Astrocyte of the spinal cord (primary cell): Measurements from ENCODE around the gene DGUOK.
"Not testable (repeated sequence)": the region's sequence is repeated elsewhere in the genome, so short reads cannot be mapped to it uniquely, and the experiment has no call there.

ENCODE experiments used
- DNase-seq: peaks from one replicate; pipeline ENCODE4 v3.0.0; 2011; ENCODE audit warnings: low read depth, low spot score
- H3K4me3 ChIP-seq: 2 replicates; pipeline ENCODE4 v1.5.1; 2011; ENCODE audit warnings: low read depth, mild to moderate bottlenecking, low read length, moderate library complexity
- CTCF ChIP-seq: IDR thresholded peaks from 2 replicates; pipeline ENCODE4 v1.5.1; 2012; ENCODE audit warnings: low read depth, mild to moderate bottlenecking, low read length, inconsistent platforms
- in situ Hi-C: cut with HindIII; loops from 2 replicates; pipeline ENCODE4 v1.10.0; 2017; ENCODE audit warnings: low sequenced_read_pairs

DGUOK gene

GRCh38 chr2:73937899-73938298, 11.2 kb downstream of the DGUOK start:
- no peak for DNase-seq
- in situ Hi-C loops: no loop called here
- no peak overlapping the region for H3K4me3 ChIP-seq
- no peak for TF ChIP-seq CTCF

GRCh38 chr2:73938718-73939352, 12.2 kb downstream of the DGUOK start:
- no peak for TF ChIP-seq CTCF
- in situ Hi-C loops: no loop called here
- DNase-seq: peak; percentile 83

GRCh38 chr2:73939419-73939818, 12.7 kb downstream of the DGUOK start:
- TF ChIP-seq CTCF: peak; percentile 16
- no peak for DNase-seq
- no peak overlapping the region for H3K4me3 ChIP-seq
- in situ Hi-C loops: no loop called here

More at GRCh38 chr2:73938718-73939352, 12.2 kb downstream of the DGUOK start:
- H3K4me3 ChIP-seq: no peak overlapping the region

- in situ Hi-C loops, DNase-seq, H3K4me3 ChIP-seq: not testable (repeated sequence)
Observed at GRCh38 chr2:73940066-73940465, 13.4 kb downstream of the DGUOK start.

GRCh38 chr2:73942664-73943063, 16.0 kb downstream of the DGUOK start:
- no peak for DNase-seq
- TF ChIP-seq CTCF: no peak
- in situ Hi-C loops: no loop called here
- no peak overlapping the region for H3K4me3 ChIP-seq

- TF ChIP-seq CTCF: no peak
- no peak overlapping the region for H3K4me3 ChIP-seq
- no peak for DNase-seq
- in situ Hi-C loops: no loop called here
Observed at GRCh38 chr2:73944714-73945113, 18.0 kb downstream of the DGUOK start.

GRCh38 chr2:73946215-73946614, 19.5 kb downstream of the DGUOK start:
- in situ Hi-C loops: no loop called here
- DNase-seq: no peak

More at GRCh38 chr2:73946215-73946614, 19.5 kb downstream of the DGUOK start:
- no peak overlapping the region for H3K4me3 ChIP-seq
- no peak for TF ChIP-seq CTCF
